ENCODE results near the gene PNPLA1.

Gene PNPLA1

DNA sequence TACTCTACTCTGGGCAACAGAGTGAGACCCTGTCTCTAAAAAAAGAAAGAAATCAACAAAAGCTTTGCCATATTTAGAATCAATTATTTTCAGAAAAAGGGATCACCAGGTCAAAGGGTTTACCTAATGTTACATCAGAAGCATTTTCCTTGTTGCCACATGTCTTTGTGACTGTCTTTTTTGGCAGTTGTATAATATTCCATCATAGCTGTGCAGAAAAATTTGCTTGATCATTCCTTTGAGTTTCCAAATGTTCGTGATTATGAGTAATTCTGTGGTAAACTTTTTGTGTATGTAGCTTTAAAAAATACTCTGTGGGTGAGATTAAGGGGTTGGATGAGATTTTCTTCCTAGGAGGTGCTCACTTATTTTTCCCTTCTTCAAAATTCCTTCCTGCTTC, 26.4 kb downstream of the PNPLA1 start:
- TF ChIP-seq RAD21 (IDR thresholded peaks at IDR 0.05; ENCODE audit: low read depth) (no peak), NFIC (IDR thresholded peaks at IDR 0.05) (no peak), TAF1 (IDR thresholded peaks at IDR 0.05; ENCODE audit: low read depth) (no peak), TEAD4 (IDR thresholded peaks at IDR 0.05) (no peak), FOXM1 (IDR thresholded peaks at IDR 0.05; ENCODE audit: borderline replicate concordance, low read depth) (no peak), EP300 (IDR thresholded peaks at IDR 0.05; ENCODE audit: borderline replicate concordance) (no peak), YY1 (IDR thresholded peaks at IDR 0.05; ENCODE audit: low read depth) (no peak), CREB1 (IDR thresholded peaks at IDR 0.05; ENCODE audit: low read depth) (no peak), EGR1 (IDR thresholded peaks at IDR 0.05) (no peak), USF1 (IDR thresholded peaks at IDR 0.05) (no peak), REST (IDR thresholded peaks at IDR 0.05; ENCODE audit: low read depth) (no peak)

DNA sequence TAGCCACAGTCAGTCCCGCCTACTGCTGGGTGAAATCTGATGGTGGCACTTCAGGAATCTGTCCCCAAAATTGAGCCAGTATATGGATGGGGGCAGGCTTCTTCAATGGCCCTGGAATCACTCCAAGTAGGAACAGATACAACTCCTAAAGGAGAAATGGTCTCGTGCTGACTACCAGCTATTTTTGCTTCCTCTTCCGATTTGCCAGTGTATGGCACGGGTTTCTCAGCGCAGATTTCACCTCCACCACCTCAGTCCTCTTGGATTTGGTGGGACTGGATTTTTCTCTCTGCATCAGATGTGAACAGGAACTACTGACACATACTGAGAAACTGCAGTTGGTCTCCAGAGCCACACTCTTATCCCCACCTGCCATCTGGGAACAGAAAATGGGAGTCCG, 27.2 kb downstream of the PNPLA1 start:
- TF ChIP-seq CREB1 (IDR thresholded peaks at IDR 0.05; ENCODE audit: low read depth) (no peak), RAD21 (IDR thresholded peaks at IDR 0.05; ENCODE audit: low read depth) (no peak), FOXM1 (IDR thresholded peaks at IDR 0.05; ENCODE audit: borderline replicate concordance, low read depth) (no peak), USF1 (IDR thresholded peaks at IDR 0.05) (no peak), TAF1 (IDR thresholded peaks at IDR 0.05; ENCODE audit: low read depth) (no peak), EP300 (IDR thresholded peaks at IDR 0.05; ENCODE audit: borderline replicate concordance) (no peak), ZBTB7A (IDR thresholded peaks at IDR 0.05; ENCODE audit: low read depth) (no peak), CEBPB (IDR thresholded peaks at IDR 0.05) (no peak)

- TF ChIP-seq EP300 (IDR thresholded peaks at IDR 0.05; ENCODE audit: borderline replicate concordance) (no peak), CEBPB (IDR thresholded peaks at IDR 0.05) (no peak), TEAD4 (IDR thresholded peaks at IDR 0.05) (no peak), ZBTB7A (IDR thresholded peaks at IDR 0.05; ENCODE audit: low read depth) (no peak), MAX (IDR thresholded peaks at IDR 0.05) (no peak), FOXM1 (IDR thresholded peaks at IDR 0.05; ENCODE audit: borderline replicate concordance, low read depth) (no peak), TCF12 (IDR thresholded peaks at IDR 0.05; ENCODE audit: low read depth) (no peak), CREB1 (IDR thresholded peaks at IDR 0.05; ENCODE audit: low read depth) (no peak), USF1 (IDR thresholded peaks at IDR 0.05) (no peak), RAD21 (IDR thresholded peaks at IDR 0.05; ENCODE audit: low read depth) (no peak), YY1 (IDR thresholded peaks at IDR 0.05; ENCODE audit: low read depth) (no peak), NFIC (IDR thresholded peaks at IDR 0.05) (no peak), TAF1 (IDR thresholded peaks at IDR 0.05; ENCODE audit: low read depth) (no peak), REST (IDR thresholded peaks at IDR 0.05; ENCODE audit: low read depth) (no peak), EGR1 (IDR thresholded peaks at IDR 0.05) (no peak)
These were observed 27.7 kb downstream of the PNPLA1 start for GRCh38 chr6:36297511-36297910.

DNA sequence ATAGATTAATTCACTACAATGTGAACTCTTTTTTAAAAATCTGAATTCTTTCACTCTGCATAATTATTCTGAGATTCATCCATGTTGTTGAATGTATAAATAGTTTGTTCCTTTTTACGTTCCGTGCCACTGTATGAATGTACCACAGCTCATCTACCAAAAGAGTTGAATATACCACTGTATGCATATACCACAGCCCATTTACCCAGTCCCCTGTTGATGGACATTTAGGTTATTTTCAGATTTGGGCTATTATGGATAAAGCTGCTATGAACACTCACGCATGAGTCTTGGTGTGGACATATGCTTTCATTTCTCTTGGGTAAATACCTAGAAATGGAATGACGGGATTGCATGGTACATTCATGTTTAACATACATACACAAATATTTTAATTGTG, 28.2 kb downstream of the PNPLA1 start:
- TF ChIP-seq EGR1 (IDR thresholded peaks at IDR 0.05) (no peak), TEAD4 (IDR thresholded peaks at IDR 0.05) (no peak), NFIC (IDR thresholded peaks at IDR 0.05) (no peak), MAX (IDR thresholded peaks at IDR 0.05) (no peak), CREB1 (IDR thresholded peaks at IDR 0.05; ENCODE audit: low read depth) (no peak), EP300 (IDR thresholded peaks at IDR 0.05; ENCODE audit: borderline replicate concordance) (no peak), YY1 (IDR thresholded peaks at IDR 0.05; ENCODE audit: low read depth) (no peak)

GRCh38 chr6:36301085-36301658, 31.3 kb downstream of the PNPLA1 start:
- no peak for TF ChIP-seq USF1 (IDR thresholded peaks at IDR 0.05)
- no peak for TF ChIP-seq CEBPB (IDR thresholded peaks at IDR 0.05)
- no peak for TF ChIP-seq FOXM1 (IDR thresholded peaks at IDR 0.05; ENCODE audit: borderline replicate concordance, low read depth)
- TF ChIP-seq TCF12 (IDR thresholded peaks at IDR 0.05; ENCODE audit: low read depth) = no peak
- TF ChIP-seq REST (IDR thresholded peaks at IDR 0.05; ENCODE audit: low read depth) = no peak
- TF ChIP-seq NFIC (IDR thresholded peaks at IDR 0.05) = no peak
- TF ChIP-seq EGR1 (IDR thresholded peaks at IDR 0.05) = no peak
- TF ChIP-seq TAF1 (IDR thresholded peaks at IDR 0.05; ENCODE audit: low read depth) = no peak
